LHCN-M2 (cell line): Measurements from ENCODE around the gene IGFALS. TPM values are rescaled to one million over a fixed set of nuclear protein-coding genes. Genes with fewer than 3 reads are reported as not detected.
"Not testable (repeated sequence)": the region's sequence is repeated elsewhere in the genome, so short reads cannot be mapped to it uniquely, and the experiment has no call there.

Experiments used
- DNase-seq: peaks from one replicate; pipeline ENCODE4 v3.0.0-alpha.2; 2012; ENCODE audit warnings: low read depth
- total RNA-seq: library from RNA; depleted of rRNA; stranded (reverse); fragments of >200 nt; gene quantifications from 2 replicates; pipeline ENCODE4 v1.2.3, GENCODE V29; 2014

Gene IGFALS
- total RNA-seq, 1 experiment from 2014 or later, result not detected

DNA sequence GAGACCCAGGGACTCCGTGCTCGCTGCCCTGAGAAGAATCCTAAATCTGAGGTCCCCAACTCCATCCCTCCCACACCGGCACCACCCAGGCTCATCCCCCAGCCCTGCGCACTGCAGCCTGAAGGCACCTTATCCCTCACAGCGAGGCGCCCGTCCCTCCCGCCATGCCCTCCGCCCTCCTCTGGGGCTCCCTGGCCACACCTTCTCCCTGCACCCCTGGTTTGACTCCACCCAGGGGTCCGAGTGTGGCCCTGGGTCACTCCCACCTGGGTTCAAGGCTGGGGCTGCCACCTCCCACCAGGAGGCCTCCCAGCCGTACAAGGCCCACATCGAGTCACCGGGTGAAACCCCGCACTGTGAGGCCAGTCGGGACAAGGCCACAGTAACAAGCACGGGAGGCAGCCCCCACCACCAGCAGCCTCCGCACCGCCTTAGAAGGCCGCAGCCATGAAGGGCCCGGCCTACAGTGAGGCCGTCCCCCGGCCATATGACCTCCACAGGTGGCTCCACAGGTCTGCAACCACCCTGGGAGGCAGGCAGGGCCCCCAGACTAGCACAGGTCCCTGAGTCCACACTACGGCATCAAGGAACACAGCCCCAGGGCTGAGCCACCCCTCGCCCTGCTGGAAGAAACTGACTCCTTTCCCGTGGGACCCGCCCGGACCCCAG, 24.8 kb upstream of the IGFALS start:
- DNase-seq, result no peak

- no peak for DNase-seq
These were observed 24.2 kb upstream of the IGFALS start for GRCh38 chr16:1817716-1818115.

- no peak for DNase-seq
These were observed 23.7 kb upstream of the IGFALS start for GRCh38 chr16:1817276-1817589.

DNA sequence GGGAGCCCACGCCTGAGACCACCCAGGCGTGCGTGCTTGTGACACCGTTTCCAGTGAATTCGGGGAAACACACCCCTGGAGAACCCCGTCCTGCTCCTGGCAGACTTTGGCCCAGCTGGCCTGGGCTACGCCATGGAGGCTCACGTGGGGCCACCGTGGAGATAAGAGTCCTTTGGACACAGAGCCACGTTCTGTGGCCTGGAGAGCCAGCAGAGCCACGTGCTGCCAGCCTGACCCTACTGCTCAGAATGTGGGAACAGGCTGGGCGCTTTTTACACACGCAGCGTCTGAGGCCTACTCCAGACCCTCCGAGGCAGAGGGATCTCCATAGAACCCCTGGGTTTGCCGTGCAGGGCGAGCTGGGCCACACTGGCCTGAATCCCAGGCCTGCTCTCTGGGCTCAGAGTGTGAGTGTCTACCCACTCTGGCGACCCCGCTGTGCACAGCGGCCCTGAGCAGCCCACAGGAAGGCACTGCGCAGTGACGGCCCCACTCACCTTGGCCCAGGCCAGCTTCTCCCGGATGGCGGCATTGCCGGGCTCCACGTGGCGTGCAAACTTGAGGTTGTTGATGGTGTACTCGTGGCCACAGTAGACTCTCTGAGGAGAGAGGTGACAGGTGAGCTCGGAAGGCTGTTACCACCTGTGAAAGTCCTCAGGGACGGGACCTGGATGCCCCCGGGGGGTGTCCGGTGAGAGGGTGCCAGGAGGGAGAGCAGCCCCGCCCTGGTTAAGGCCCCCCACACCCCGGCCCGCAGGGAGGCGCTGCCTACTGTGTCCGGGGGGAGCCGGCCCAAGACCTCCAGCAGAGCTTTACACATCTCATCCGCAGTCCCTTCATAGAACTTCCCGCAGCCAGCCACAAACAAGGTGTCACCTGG, 23.1 kb upstream of the IGFALS start:
- no peak for DNase-seq

DNA sequence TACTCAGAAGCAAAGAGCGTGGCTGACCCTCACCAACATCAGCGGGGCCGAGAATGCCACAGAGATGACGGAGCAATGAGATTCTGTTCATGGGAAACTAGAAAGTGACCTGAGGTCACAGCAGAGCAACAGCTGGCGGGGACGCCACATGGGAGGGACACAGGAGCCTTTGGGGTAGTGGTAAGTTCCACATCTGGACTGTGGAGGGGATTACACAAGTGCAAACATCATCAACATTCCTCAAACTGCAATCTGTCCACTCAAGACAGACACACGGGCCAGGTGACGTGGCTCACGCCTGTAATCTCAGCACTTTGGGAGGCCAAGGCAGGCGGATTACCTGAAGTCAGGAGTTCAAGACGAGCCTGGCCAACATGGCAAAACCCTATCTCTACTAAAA, 22.0 kb upstream of the IGFALS start:
- peak; percentile 7 for DNase-seq

- peak; percentile 73 for DNase-seq
These were observed 19.2 kb upstream of the IGFALS start for GRCh38 chr16:1812732-1813163.

GRCh38 chr16:1810536-1810935, 17.0 kb upstream of the IGFALS start:
- DNase-seq, result no peak

- no peak for DNase-seq
These were observed 16.6 kb upstream of the IGFALS start for GRCh38 chr16:1810106-1810505.

- no peak for DNase-seq
These were observed 15.8 kb upstream of the IGFALS start for GRCh38 chr16:1809281-1809801.

DNA sequence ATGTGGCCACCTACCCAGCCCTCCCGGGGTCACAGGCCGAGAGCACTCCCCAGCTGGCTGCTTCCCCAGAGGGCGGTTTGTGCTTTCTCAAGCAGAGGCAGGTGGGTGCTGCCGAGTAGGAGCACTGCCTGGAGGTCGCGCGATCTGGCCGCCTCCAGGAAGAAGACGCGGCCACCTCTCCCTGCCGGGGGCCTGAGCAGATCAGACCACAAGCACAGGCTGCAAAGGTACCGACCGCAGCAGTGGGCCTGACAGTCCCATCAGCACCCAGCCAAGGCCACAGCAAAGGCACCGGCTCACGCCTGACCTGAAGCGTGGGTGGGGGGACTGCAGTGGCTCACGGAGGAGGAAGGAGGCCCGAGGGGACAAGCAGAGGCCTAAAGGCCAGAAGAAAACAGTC, 15.2 kb upstream of the IGFALS start:
- DNase-seq, result no peak

- no peak for DNase-seq
These were observed 14.1 kb upstream of the IGFALS start for GRCh38 chr16:1807626-1808025.

- no peak for DNase-seq
These were observed 7.2 kb upstream of the IGFALS start for GRCh38 chr16:1800701-1801100.

GRCh38 chr16:1799263-1799662, 5.8 kb upstream of the IGFALS start:
- DNase-seq, result not testable (repeated sequence)

DNA sequence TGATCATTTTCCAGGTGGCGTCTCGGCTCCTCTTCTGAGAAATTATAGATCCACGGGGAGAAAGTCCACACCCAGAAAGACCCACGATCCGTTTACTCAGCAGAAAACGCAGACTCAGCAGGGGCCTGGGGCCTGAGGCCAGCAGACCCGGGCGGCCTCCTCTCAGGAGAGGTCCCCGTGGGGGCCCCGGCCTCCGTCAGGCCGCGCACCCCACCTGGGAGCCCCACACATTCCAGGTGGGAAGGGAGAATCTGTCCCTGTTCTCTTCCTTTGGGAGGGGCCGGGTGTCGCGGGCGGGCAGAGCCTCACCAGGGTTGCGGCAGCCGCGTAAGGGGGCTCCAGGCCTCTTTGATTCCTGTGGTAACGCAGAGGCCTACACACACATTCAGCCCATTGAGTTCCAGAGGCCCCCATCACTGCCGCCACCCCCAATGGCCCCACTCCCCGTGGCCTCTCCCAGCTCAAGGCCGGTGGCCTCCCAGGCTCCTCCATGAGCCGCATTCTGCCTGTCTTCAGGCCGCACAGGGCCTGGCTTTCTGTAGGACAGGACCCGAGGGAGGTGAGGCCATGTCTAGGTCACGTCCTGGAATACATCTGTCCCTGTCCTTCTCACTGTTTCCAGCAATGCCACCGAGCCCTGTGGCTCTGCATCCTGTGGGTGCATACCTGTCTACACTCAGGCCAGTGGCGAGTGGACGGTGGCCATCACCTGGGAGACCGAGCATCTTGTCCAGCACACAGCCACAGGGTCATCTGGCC, 1.6 kb upstream of the IGFALS start:
- no peak for DNase-seq

DNA sequence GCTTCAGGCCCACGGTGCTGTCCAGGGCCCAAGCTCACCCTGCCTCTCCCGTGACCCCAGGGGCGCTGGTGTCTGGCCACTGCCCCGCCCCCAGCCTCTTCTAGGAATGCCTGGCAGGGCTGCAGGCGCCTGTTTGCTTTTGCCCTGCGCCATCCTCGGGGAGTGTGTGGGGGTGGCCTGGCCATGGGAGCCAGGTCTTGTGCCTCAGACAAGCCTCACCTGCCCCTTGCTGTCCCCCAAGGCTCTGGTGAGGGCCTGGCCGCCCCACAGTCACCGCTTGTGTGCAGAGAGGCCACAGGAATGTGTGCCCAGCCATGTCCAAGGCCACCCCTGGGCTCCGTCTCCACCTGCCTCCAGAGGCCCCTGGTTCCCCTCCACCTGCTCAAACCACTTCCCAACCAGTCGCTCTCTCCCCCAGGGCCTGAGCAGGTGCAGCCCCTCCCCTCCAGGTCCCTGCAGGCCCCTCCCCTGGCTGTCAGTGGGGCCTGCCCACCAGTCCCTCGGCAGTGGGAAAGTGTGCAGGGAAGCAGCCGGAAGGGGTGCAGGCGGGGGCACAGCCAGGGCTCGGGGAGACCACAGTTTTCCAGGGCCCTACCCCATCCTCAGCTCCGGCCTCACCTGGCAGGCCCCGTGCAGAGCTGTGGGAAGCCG, 841 bp upstream of the IGFALS start:
- no peak for DNase-seq

DNA sequence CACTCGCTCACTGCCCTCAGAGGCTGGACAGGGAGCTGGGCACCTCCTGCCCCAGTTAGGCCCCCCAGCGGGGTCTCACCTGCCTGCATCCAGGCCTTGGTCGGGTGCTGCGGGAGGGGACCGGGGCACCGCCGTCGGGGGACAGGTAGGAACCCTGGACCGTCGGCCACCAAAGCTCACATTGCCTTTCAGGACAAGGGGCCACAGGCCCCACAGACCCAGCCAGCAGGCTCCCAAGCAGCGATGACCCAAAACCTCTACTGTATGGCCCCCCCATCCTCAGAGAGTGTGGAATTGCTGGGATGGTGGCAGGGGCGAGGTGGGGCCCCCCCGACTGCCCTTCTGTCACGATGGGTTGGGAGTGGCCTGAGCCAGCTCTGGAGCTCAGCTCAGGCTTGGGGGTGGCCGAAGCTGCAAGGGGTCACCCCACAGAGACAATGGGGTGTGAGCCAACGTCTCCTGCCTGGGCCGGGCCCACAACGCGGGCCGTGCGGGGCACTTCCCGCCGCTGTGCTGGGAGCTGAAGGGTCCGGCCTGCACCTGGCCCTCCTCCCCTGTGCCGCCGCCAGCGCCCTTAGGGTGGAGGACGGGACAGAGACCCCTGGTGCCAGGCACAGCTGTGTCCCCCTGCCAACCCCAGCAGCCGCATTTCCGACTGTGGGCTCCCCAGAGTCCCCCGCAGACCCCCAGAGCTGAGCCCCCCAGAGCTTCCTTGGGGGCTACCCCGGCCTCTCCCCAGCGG, 498 bp downstream of the IGFALS start:
- no peak for DNase-seq

DNA sequence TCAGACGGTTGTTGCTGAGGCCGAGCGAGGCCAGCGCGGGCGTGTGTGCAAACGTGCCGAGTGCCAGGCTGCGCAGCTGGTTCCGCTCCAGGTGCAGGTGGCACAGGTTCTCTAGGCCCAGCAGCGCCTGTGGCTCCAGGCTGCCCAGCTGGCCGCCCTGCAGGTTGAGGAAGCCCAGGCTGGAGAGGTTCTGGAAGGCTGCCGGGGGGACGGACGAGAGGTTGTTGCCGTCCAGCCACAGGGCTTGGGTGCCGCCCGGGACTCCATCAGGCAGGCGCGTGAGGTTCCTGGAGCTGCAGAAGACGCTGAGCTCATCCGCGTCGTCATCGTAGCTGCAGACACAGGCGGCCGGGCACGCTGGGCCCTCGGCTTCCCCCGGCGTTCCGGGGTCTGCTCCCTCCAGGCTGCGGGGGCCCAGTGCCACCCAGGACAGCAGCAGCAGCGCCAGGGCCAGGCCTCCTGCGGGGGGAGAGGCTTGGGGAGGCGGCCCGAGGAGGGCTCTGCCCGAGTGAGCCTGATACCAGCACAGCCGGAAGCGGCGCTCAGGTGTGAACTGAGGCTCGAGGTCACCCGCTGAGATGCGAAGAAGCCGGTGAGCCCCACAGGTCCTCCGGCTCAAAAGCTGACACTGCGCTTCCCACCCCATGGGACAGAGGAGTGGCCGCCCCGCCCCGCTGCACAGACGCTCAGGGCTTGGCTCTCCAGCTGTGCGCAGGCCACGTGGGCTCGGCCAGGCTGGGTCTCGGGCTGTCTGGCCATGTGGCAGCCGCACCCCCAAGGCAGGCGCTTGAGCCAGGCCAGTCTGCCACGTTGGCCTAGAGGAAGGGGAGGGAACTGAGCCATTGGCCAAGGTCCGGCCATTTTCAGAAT, 1.3 kb downstream of the IGFALS start:
- DNase-seq, result no peak

GRCh38 chr16:1791256-1791942, 2.1 kb downstream of the IGFALS start:
- DNase-seq, result no peak

DNA sequence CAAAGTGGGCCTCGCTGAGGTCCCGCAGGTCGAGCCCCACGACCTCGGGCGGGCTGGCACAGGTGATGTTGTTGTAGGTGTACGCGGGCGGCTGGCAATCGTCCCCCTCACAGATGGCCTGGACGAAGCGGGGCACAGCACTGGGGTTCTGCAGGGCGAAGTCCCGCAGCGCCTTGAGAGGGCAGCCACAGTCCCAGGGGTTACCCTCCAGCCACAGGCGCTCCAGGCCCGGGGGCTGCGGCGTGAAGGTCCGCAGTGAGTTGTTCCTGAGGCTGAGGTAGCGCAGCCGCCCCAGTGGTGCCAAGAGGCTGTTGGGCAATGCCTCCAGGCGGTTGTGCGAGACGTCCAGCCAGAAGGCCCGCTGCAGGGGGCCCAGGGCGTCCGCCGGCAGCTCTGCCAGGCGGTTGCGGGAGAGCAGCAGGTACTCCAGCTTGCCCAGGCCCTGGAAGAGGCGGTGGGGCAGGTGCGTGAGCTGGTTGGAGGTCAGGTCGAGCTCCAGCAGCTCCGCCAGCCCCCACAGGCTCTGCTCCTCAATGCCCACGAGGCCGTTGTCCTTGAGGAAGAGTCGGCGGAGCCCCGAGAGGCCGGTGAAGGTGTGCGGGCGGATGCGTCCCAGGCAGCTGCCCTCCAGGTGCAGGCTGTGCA, 2.8 kb downstream of the IGFALS start:
- no peak for DNase-seq
